ENCODE results near the gene DCTPP1.

DCTPP1 gene

DNA sequence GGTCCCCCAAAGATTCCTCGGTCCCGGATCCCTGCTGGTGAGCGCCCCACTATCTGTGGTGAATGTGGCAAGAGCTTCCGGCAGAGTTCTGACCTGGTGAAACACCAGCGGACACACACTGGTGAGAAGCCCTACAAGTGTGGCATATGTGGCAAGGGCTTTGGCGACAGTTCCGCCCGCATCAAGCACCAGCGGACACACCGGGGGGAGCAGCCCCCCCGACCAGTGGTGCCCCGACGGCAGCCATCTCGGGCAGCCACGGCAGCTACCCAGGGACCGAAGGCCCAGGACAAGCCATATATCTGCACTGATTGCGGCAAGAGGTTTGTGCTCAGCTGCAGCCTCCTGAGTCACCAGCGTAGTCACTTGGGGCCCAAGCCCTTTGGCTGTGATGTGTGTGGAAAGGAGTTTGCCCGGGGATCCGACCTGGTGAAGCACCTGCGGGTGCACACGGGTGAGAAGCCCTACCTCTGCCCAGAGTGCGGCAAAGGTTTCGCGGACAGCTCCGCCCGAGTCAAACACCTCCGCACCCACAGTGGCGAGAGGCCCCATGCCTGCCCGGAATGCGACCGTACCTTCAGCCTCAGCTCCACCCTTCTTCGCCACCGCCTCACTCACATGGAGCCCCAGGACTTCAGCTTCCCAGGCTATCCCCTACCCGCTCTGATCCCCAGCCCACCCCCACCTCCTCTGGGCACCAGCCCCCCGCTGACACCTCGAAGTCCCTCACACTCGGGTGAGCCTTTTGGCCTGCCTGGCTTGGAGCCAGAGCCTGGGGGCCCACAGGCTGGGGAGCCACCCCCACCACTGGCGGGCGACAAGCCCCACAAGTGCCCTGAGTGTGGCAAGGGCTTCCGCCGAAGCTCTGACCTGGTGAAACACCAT lies 31.8 kb downstream of the DCTPP1 start:
- H3K27ac ChIP-seq = peak overlapping the region; percentile 97
- no peak for TF ChIP-seq ZFX (IDR thresholded peaks at IDR 0.05; ENCODE audit: borderline replicate concordance)
- TF ChIP-seq, protein P1, sequence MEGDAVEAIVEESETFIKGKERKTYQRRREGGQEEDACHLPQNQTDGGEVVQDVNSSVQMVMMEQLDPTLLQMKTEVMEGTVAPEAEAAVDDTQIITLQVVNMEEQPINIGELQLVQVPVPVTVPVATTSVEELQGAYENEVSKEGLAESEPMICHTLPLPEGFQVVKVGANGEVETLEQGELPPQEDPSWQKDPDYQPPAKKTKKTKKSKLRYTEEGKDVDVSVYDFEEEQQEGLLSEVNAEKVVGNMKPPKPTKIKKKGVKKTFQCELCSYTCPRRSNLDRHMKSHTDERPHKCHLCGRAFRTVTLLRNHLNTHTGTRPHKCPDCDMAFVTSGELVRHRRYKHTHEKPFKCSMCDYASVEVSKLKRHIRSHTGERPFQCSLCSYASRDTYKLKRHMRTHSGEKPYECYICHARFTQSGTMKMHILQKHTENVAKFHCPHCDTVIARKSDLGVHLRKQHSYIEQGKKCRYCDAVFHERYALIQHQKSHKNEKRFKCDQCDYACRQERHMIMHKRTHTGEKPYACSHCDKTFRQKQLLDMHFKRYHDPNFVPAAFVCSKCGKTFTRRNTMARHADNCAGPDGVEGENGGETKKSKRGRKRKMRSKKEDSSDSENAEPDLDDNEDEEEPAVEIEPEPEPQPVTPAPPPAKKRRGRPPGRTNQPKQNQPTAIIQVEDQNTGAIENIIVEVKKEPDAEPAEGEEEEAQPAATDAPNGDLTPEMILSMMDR (IDR thresholded peaks at IDR 0.05) = no peak

DNA sequence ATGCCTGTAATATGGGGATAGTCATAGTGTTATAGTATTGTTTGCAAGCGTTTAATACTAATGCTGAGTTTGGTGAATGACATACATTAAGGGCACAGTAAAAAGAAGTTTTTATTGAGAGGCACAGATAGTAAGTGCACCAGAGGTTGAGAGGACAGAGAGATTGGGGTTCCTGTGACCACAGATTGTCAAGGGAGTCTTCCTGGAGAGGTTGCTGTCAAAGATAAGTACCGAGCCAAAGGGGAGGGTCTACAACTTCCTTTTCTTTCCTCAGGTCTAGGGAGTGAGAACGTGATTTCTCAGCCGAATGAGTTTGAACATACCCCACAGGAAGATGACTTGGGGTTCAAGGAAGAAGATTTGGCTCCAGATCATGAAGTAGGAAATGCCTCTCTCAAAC lies 32.8 kb downstream of the DCTPP1 start:
- H3K27ac ChIP-seq = peak overlapping the region; percentile 97
- TF ChIP-seq, protein P1 (IDR thresholded peaks at IDR 0.05) = no peak
- TF ChIP-seq ZFX (IDR thresholded peaks at IDR 0.05; ENCODE audit: borderline replicate concordance) = no peak

DNA sequence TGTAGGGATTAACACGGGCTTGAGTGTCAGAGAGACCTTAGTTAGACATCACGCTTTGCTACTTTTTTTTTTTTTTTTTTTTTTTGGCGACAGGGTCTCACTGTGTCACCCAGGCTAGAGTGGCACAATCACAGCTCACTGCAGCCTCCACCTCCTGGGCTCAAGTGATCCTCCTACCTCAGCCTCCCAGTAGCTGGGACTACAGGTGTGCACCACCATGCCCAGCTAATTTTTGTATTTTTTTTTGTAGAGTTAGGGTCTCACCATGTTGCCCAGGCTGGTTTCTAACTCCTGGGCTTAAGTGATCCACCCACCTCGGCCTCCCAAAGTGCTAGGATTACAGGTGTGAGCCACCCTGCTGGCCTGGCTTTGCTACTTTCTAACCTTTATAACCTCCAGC lies 33.2 kb downstream of the DCTPP1 start:
- peak overlapping the region; percentile 97 for H3K27ac ChIP-seq

DNA sequence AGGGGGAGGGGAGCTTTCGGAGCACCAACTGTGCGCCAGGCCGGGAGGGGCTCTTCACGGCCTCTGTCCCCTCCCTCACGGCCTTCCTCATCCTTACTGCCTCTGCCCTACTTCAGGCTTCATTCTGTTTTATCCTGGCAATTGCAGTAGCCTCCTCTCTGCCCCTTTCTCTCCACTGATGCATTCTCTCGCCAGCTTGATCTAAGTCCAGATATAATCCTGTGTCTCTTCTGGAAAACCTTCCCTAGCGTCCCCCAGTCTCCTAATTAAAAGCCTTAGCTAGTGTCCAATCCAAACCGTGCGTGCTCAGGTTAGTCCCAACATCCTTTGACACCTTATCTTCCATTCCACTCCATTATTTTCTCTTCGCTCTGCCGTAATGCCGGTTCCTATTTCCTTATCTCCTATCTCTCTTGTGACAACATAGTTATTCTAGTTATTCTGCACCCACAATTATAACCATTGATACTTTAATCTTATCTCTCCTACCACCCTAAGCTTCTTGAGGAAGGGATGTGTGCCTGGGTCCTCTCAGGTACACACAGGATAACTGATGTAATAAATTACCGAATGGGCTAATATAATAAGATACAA lies 33.7 kb downstream of the DCTPP1 start:
- H3K27ac ChIP-seq = peak overlapping the region; percentile 97
- no peak for TF ChIP-seq ZFX (IDR thresholded peaks at IDR 0.05; ENCODE audit: borderline replicate concordance)
- TF ChIP-seq, protein P1 (IDR thresholded peaks at IDR 0.05) = no peak

DNA sequence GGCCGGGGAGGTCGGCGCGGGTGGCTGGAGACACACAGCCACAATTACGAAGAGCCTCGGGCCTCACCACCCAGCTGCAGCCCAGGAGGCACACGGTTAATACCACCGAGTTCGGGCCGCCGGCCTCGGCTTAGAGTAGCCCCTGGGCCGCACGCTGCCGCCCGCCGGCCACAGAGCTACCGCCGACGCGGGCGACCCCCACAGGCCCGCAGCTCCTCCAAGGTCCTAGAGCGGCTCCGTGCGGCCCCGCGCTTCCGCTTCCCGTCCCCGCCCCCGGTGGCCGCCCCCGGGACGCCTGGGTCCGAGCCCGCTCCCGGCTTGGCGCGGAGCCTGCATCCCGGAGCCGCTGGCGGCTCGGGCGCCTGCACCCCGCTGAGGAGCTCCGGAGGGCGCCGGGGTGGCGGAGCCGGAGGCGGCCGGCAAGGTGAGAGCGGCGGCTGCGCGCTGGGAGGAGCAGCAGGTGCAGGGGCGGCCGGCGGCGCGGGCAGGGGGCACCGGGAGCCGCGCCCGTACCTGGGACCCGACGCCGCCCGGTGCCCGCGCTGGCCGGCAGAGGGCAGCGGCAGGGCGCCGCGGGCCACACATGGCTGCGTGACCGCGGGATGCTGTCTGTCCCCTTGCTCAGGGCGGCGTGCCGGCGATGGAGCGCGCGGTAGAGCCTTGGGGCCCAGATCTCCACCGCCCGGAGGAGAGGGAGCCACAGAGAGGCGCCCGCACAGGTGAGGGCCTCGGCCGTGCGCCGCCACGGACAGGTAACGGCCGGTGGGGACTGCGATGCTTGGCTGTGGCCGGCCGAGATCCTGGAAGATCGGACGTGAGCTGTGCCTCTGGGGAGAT lies 34.5 kb downstream of the DCTPP1 start, which contains the start of gene ZNF48:
Gene ZNF48 (plus strand): TSS at position 266 of the 837 bp plus-strand sequence. CDS start 375 bp downstream, at position 641.
- no peak for TF ChIP-seq ZFX (IDR thresholded peaks at IDR 0.05; ENCODE audit: borderline replicate concordance)
- TF ChIP-seq, protein P1 (IDR thresholded peaks at IDR 0.05) = peak; percentile 88
- H3K27ac ChIP-seq = peak within 1 kb of the TSS; percentile 97

DNA sequence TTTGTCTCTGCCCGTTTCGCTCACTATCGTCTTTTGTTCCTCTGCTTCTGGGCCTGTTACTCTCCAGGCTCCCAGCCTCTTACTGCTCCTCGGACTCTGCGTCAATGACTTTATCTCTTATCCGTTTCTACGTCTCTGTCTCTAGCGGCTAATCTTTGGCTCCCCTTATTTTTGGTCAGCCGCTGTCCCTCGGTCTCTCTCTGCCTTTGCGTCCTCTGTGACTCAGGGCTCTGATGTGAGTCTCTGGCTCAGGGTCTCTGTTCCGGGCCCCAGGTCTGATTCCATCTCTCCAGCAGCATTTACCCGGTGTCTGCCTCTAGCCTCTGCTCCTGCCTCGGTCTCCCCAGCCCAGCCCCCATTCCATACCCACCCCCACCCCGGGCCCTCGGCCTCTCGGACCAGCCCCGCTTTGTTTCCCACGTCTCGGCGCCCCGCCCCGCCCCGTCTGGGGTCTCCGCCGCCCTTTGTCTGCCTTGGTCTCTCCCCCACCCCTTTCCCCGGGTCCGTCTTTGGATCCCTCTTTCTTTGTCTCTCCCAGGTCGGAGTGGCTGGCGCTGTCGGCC lies 35.2 kb downstream of the DCTPP1 start:
- no peak for TF ChIP-seq ZFX (IDR thresholded peaks at IDR 0.05; ENCODE audit: borderline replicate concordance)
- TF ChIP-seq, protein P1 (IDR thresholded peaks at IDR 0.05) = no peak
- peak overlapping the region; percentile 97 for H3K27ac ChIP-seq

DNA sequence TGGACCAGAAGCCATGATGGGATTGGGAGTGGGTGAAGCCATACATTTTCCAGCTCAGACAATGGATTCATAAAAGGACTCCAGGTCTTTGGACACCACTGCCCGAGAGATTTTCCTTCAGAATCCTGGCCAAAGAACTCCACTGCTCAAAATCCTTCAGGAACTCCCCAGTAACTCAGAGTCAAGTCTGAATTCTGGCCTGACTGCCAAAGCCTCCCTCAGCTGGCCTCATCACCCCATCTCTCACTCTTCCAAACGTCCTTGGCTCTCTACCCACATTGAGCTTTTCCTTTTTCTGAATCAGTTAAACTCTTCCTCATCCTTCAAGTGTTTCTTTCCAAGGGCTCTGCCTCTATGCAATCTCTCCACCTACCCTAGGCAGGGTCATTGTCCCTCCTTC lies 46.3 kb downstream of the DCTPP1 start:
- H3K27ac ChIP-seq = peak overlapping the region; percentile 27; the same call in 1 of the 2 replicates
- TF ChIP-seq, protein P1 (IDR thresholded peaks at IDR 0.05) = no peak
- no peak for TF ChIP-seq ZFX (IDR thresholded peaks at IDR 0.05; ENCODE audit: borderline replicate concordance)
